Activated CD4-positive, alpha-beta T cell treated with anti-CD3 and anti-CD28 coated beads for 48 hours (primary cell): ENCODE data around the gene CLPTM1L.
A peak's percentile ranks its signal among the peaks of the same experiment; 100 is the strongest.

Source experiments
- DNase-seq: peaks from one replicate; pipeline ENCODE4 v3.0.0-alpha.2; 2020

CLPTM1L gene

GRCh38 chr5:1325191-1325741, 19.6 kb downstream of the CLPTM1L start:
- no peak for DNase-seq

DNA sequence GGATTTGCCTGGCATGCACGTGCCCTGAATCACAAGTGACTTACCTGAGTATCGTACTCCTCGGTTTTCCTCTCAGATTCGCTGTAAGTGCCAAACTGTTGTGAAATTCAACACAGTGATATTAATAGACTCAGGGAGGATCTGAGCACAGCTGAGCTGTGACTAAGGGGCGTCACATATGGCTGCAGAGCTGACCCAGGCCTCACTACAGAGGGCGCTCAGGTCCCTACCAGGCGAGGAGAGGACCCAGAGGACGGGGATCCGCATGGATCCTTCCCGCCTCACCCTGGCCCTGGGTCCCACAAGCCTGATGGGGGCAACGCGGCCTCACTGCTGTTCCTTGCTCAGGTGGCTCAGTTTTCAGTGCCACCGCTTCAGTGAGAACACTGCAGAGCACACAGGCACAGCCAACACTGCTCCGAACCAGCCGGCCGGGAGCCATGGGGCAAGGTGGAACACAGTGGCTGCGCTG, 20.1 kb downstream of the CLPTM1L start:
- DNase-seq: no peak

GRCh38 chr5:1324301-1324700, 20.6 kb downstream of the CLPTM1L start:
- DNase-seq: no peak

GRCh38 chr5:1323803-1324173, 21.1 kb downstream of the CLPTM1L start:
- no peak for DNase-seq

DNA sequence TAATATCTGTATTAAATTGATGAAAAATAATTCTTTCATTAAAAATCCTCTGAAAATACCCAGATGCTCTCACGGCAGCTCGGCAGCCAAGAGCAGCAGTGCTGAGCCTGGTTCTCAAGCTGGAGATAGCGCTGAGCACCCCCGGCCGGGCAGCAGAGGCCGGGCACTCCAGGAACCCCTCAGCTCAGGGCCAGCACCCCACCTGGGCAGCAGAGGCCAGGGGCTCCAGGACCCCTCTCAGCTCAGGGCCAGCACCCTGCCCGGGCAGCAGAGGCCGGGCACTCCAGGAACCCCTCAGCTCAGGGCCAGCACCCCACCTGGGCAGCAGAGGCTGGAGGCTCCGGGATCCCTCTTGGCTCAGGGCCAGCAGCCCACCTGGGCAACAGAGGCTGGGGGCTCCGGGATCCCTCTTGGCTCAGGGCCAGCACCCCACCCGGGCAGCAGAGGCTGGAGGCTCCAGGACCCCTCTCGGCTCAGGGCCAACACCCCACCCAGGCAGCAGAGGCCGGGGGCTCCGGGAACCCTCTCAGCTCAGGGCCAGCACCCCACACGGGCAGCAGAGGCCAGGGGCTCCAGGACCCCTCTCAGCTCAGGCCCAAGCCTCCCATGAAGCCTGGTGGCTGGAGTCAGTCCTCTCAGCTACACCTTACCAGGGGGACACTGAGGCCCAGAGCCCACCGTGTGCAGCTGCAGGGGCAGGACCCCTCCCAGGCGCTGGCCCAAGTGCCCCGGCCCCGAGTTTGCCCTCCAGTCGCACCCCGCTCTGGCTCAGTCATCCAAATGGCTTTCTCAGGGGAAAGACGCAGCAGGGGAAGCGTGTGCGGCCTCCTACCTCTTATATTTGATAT, 21.7 kb downstream of the CLPTM1L start:
- no peak for DNase-seq

- DNase-seq: no peak
Measured at GRCh38 chr5:1322036-1322900, 22.6 kb downstream of the CLPTM1L start.

- DNase-seq: no peak
Measured at GRCh38 chr5:1321576-1321975, 23.3 kb downstream of the CLPTM1L start.

DNA sequence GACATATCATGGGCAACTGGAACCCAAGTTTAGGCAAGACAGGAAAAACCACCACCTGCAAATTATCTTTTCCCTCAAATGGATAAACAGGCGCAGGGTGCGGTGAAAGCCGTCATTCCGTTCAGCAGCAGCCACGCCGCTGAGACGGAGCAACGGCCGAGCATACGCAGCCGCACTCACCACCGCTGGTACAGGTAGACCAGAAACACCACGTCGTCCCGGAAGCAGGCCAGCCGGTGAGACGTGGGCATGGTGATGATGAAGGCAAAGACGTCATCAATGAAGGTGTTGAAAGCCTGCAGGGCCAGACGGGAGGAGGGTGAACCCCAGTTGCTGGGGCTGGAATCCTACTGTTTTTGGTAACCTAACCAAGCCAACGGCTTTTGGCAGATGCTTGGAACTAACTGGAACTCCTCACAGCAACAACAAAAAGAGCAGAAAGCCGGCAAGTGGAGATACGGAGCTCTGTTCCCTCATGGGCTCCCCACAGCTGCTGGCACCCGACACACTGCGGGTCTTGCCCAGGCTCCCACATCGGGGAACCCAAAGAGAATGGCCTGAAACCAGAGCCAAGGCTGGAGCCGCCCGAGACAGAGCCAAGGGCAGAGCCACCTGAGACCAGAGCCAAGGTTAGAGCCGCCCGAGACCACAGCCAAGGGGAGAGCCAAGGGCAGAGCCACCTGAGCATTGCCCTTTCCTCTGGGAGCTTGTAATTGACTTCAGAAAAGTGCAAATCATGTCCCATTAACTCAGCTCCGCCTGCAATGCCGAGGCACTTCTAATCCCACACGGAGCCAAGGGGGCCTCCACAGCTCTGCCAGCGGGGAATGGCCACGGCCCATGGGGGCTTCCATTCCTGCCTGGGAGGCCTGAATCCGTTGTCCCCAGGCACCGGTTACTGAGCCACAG, 24.2 kb downstream of the CLPTM1L start:
- DNase-seq: no peak

DNA sequence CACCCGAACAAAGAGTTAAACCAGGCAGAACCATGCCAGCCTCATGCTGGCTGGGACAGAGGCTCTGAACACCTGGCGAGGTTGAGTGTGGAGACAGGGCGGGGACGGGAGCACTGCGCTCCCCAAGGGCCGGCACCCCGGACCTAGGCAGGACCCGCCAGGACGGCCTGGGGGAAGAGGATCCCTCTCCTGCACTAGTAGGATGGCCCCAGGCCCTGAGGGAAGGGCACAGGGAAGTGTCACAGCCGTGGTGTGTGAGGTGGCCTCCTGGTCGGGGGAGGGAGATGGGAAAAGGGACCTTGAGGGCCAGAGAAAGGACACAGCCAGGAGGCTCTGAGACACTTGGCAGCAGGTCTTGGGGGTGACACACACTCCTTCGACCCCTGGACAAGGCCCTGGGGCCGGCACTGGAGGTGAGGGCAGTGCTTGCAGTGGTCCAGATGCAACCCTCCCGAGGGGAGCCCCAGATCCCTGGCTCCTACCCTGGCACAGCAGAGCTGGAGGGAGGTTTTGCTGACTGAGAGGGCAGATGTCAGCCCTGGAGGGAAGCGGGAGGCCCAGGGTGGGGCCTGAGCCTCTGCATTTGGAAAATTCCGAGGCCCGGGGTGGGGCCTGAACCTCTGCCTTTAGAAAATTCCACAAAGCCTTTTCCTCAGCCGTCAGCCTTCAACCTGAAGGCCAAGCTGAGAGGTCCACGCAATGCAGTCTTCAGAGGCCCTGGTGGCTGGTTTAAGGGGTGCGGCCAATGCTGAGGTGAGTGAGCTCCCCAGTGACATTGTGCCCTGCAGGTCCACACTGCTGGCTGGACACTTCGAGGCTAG, 25.3 kb downstream of the CLPTM1L start:
- DNase-seq: no peak

DNA sequence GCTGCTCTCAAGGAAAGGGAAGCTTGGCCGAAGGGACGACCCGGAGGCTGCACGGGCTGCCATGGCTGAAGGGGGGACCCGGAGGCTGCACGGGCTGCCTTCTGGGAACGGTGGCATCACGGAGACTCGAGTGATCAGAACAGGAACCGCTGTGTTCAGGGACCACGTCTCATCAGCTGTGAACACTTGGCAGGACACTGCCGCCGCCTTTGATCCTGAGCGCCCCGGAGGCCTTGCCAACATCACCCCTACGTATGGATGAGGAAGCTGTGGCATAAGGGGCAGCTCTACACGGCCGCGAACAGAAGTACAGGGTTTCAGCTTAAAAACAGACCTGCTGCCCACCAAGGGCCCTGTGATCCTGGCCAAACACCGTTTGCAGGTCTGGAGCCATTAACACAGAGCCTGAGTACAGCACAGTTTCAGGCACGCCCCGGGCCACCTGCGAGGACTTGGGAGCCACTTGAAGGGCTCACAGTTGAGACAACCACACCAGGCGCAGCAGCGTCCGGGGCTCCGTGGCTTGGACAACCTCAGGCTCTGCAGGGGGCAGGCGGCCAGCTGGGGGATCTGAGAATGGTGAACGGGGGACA, 26.1 kb downstream of the CLPTM1L start:
- no peak for DNase-seq

GRCh38 chr5:1317921-1318565, 26.9 kb downstream of the CLPTM1L start:
- DNase-seq: no peak

- DNase-seq: no peak
Measured at GRCh38 chr5:1316588-1317340, 28.1 kb downstream of the CLPTM1L start.

DNA sequence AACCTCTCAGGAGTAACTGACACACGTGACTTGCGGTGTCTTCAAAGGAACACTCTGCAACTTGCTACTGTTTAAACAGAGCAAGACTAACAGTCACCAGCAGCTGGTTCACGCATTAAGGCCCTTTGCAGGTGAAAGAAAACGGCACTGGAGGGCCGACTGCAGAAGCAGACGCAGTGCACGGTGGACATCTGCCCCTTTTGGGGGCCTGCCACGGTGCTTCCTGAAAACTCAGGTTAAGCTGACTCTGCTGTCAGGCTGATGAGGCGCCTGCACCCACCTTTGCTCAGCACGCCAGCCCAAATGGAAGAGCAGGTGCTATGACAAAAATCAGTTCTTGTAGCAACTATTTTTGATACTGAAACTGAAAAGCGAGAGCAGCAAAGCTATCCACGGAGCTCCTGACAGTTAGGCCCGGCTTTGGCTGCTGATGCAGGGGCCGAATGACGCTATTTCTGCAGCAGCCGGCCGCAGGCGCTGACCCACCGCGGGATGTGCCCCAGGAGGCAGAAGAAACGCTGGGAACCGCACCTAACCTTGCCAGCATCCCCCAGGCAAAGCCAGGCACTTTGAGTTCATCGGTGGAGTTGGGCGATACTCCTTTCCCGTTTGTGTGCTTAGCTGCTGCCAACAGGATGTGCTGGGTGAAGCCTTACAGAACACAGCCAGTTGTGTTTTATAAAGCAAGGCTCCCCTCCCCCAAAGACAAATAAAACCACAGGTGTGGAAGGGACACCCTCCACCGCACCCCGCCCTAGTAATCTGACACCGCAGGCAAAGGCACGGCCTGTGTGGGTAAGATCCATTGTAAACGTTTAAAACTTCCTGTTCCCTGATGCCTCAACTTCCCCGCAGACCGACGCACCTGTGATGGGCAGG, 29.0 kb downstream of the CLPTM1L start:
- DNase-seq: peak; percentile 61

GRCh38 chr5:1315018-1315708, 29.7 kb downstream of the CLPTM1L start:
- DNase-seq: no peak

DNA sequence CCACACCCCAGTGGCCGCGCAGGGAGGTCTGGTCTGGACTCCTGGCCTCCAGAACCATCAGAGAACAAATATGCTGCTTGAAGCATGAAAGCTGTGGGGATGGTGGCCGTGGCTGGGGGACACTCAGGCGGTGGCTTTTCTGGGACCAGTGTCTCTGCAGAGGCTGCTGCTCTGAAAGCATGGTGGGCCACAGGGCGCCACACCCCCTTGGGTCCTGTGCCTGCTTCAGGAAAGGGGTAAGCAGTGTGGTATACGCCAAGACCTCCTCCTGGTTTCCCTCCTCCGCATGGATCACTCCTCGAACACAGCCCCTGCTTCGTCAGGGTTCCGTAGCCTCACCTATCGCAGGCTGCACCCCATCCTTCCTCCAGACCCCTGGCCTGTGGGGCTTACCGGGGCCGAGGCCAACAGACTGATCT, 30.3 kb downstream of the CLPTM1L start:
- DNase-seq: no peak

- DNase-seq: peak; percentile 40
Measured at GRCh38 chr5:1312993-1313833, 31.7 kb downstream of the CLPTM1L start.

GRCh38 chr5:1312206-1312605, 32.7 kb downstream of the CLPTM1L start:
- DNase-seq: no peak
